IPS DF 6.9 (cell line): Measurements from ENCODE around the gene KBTBD8.

Experiments
- DNase-seq: peaks from one replicate; pipeline ENCODE4 v3.0.0-alpha.2; 2013; ENCODE audit warnings: low read depth, low spot score
- H3K27ac ChIP-seq: one replicate; pipeline ENCODE4 v1.5.1; 2013; ENCODE audit warnings: low read length, control low read depth
- H3K27me3 ChIP-seq: 2 replicates; pipeline ENCODE4 v1.6.1; 2013; ENCODE audit warnings: mild to moderate bottlenecking, low read length; ENCODE audit not compliant: control insufficient read depth, insufficient read depth
- H3K36me3 ChIP-seq: 2 replicates; pipeline ENCODE4 v1.6.1; 2013; ENCODE audit warnings: low read length; ENCODE audit not compliant: control insufficient read depth, insufficient read depth
- H3K4me1 ChIP-seq: 2 replicates; pipeline ENCODE4 v1.6.1; 2013; ENCODE audit warnings: low read length; ENCODE audit not compliant: control insufficient read depth, insufficient read depth
- H3K4me3 ChIP-seq: 2 replicates; pipeline ENCODE4 v1.5.1; 2013; ENCODE audit warnings: mild to moderate bottlenecking, low read length
- H3K9me3 ChIP-seq: 2 replicates; pipeline ENCODE4 v1.6.1; 2013; ENCODE audit warnings: low read length, inconsistent platforms; ENCODE audit not compliant: control insufficient read depth, insufficient read depth
- WGBS: extraction: QIAGEN DNeasy Blood & Tissue Kit; methylation state at CpG from one replicate; pipeline ENCODE4 v1.1.7; 2013; ENCODE audit warnings: mixed read lengths, missing lambda C conversion rate; ENCODE audit not compliant: insufficient read length, insufficient coverage; 5-methylcytosine and 5-hydroxymethylcytosine counted together

KBTBD8 gene

GRCh38 chr3:66998113-66998903 is at the start of gene KBTBD8:
KBTBD8 (plus strand) TSS chr3:66998307; CDS start chr3:66998356, 49 bp downstream.
- WGBS, result no CpG with 5 or more reads among the region's 75 CpGs
- peak; percentile 97 for DNase-seq
- H3K4me3 ChIP-seq, result peak within 1 kb of the TSS; percentile 96
- H3K4me1 ChIP-seq, result 0 out of 2 replicates have a peak, but pooled peaks cover 1% of the 10 kb centered on the region
- H3K27me3 ChIP-seq, result no peaks in the 10 kb centered on the region
- no peak within 1 kb of the TSS for H3K27ac ChIP-seq
- no peaks in the 10 kb centered on the region for H3K36me3 ChIP-seq
- H3K9me3 ChIP-seq, result no peaks in the 10 kb centered on the region

GRCh38 chr3:66948838-66949237 is 49.3 kb upstream of the KBTBD8 start:
- Histone ChIP-seq H3K9me3 (no peaks in the 10 kb centered on the region), H3K4me3 (no peak overlapping the region), H3K4me1 (no peaks in the 10 kb centered on the region), H3K27ac (no peak overlapping the region), H3K36me3 (no peaks in the 10 kb centered on the region), H3K27me3 (no peaks in the 10 kb centered on the region)
- no CpG with 5 or more reads among the region's 2 CpGs for WGBS
- no peak for DNase-seq

GRCh38 chr3:66949898-66950297 is 48.2 kb upstream of the KBTBD8 start:
- Histone ChIP-seq H3K27me3 (no peaks in the 10 kb centered on the region), H3K4me1 (no peaks in the 10 kb centered on the region), H3K36me3 (no peaks in the 10 kb centered on the region), H3K27ac (no peak overlapping the region), H3K9me3 (no peaks in the 10 kb centered on the region), H3K4me3 (no peak overlapping the region)
- no peak for DNase-seq
- WGBS, result no CpG with 5 or more reads among the region's 3 CpGs

GRCh38 chr3:66952357-66952756 is 45.8 kb upstream of the KBTBD8 start:
- no CpG with 5 or more reads among the region's 1 CpG for WGBS
- no peak overlapping the region for H3K27ac ChIP-seq
- no peak for DNase-seq
- no peaks in the 10 kb centered on the region for H3K36me3 ChIP-seq
- no peaks in the 10 kb centered on the region for H3K27me3 ChIP-seq
- H3K4me1 ChIP-seq, result no peaks in the 10 kb centered on the region
- H3K4me3 ChIP-seq, result no peak overlapping the region
- H3K9me3 ChIP-seq, result no peaks in the 10 kb centered on the region

GRCh38 chr3:66953934-66954445 is 44.1 kb upstream of the KBTBD8 start:
- no peaks in the 10 kb centered on the region for H3K36me3 ChIP-seq
- H3K9me3 ChIP-seq, result no peaks in the 10 kb centered on the region
- no peak for DNase-seq
- no peaks in the 10 kb centered on the region for H3K27me3 ChIP-seq
- H3K27ac ChIP-seq, result no peak overlapping the region
- no peak overlapping the region for H3K4me3 ChIP-seq
- H3K4me1 ChIP-seq, result no peaks in the 10 kb centered on the region
- WGBS, result no CpG with 5 or more reads among the region's 4 CpGs

GRCh38 chr3:66956742-66957141 is 41.4 kb upstream of the KBTBD8 start:
- no peak overlapping the region for H3K27ac ChIP-seq
- WGBS, result no CpG with 5 or more reads among the region's 4 CpGs

GRCh38 chr3:66957367-66957766 is 40.7 kb upstream of the KBTBD8 start:
- H3K36me3 ChIP-seq, result no peaks in the 10 kb centered on the region
- no CpG with 5 or more reads among the region's 5 CpGs for WGBS
- no peak for DNase-seq
- H3K4me1 ChIP-seq, result no peaks in the 10 kb centered on the region
- H3K27me3 ChIP-seq, result no peaks in the 10 kb centered on the region
- H3K9me3 ChIP-seq, result no peaks in the 10 kb centered on the region
- no peak overlapping the region for H3K27ac ChIP-seq
- H3K4me3 ChIP-seq, result no peak overlapping the region

More at GRCh38 chr3:66956742-66957141, 41.4 kb upstream of the KBTBD8 start:
- Histone ChIP-seq H3K9me3 (no peaks in the 10 kb centered on the region), H3K4me3 (no peak overlapping the region), H3K36me3 (no peaks in the 10 kb centered on the region), H3K4me1 (no peaks in the 10 kb centered on the region), H3K27me3 (no peaks in the 10 kb centered on the region)
- DNase-seq, result no peak

GRCh38 chr3:66958067-66958466 is 40.0 kb upstream of the KBTBD8 start:
- WGBS, result no CpG with 5 or more reads among the region's 1 CpG
- Histone ChIP-seq H3K27ac (no peak overlapping the region), H3K36me3 (no peaks in the 10 kb centered on the region), H3K27me3 (no peaks in the 10 kb centered on the region), H3K4me3 (no peak overlapping the region), H3K4me1 (no peaks in the 10 kb centered on the region), H3K9me3 (no peaks in the 10 kb centered on the region)
- DNase-seq, result no peak

GRCh38 chr3:66962664-66963063 is 35.4 kb upstream of the KBTBD8 start:
- Histone ChIP-seq H3K27ac (no peak overlapping the region), H3K27me3 (no peaks in the 10 kb centered on the region), H3K4me3 (no peak overlapping the region), H3K9me3 (no peaks in the 10 kb centered on the region), H3K36me3 (no peaks in the 10 kb centered on the region), H3K4me1 (no peaks in the 10 kb centered on the region)
- DNase-seq, result no peak
- WGBS, result no CpG with 5 or more reads among the region's 3 CpGs

- WGBS, result no CpG with 5 or more reads among the region's 3 CpGs
- H3K9me3 ChIP-seq, result no peaks in the 10 kb centered on the region
- no peaks in the 10 kb centered on the region for H3K36me3 ChIP-seq
- H3K4me3 ChIP-seq, result no peak overlapping the region
- no peaks in the 10 kb centered on the region for H3K27me3 ChIP-seq
- H3K4me1 ChIP-seq, result no peaks in the 10 kb centered on the region
- H3K27ac ChIP-seq, result no peak overlapping the region
- no peak for DNase-seq
These were observed 26.9 kb upstream of the KBTBD8 start for GRCh38 chr3:66971245-66971644.
